ENCODE measurements around the gene POLR3A. TPM values are rescaled to one million over a fixed set of nuclear protein-coding genes. Genes with fewer than 3 reads are reported as not detected.

The POLR3A gene
- total and polyA plus RNA-seq, 5 donors from 2014 or later: 5.3 to 15.1 (median 6.2) TPM

GRCh38 chr10:78045237-78045636 lies 15.9 kb upstream of the POLR3A start:
- Mint-ChIP-seq H3K27ac (peak overlapping the region in 1 of 3 donors; percentile 83), H3K36me3 (peaks cover 21% of the 10 kb centered on the region)

GRCh38 chr10:78044699-78045098 lies 15.4 kb upstream of the POLR3A start:
- no peak overlapping the region for H3K4me3 ChIP-seq (ENCODE audit: low read depth, low read length)
- Mint-ChIP-seq H3K27me3 (no peaks in the 10 kb centered on the region), H3K4me1 (peaks cover 5 to 42% (median 23%) of the 10 kb centered on the region in 4 donors), H3K36me3 (peaks cover 22% of the 10 kb centered on the region), H3K9me3 (no peaks in the 10 kb centered on the region), H3K4me3 (no peak overlapping the region), H3K27ac (no peak overlapping the region)
- no peaks in the 10 kb centered on the region for H3K27me3 ChIP-seq (ENCODE audit: control insufficient read depth, insufficient read depth, low read length)
- peaks cover 26% of the 10 kb centered on the region for H3K36me3 ChIP-seq (ENCODE audit: control insufficient read depth, insufficient read depth, low read length)
- H3K27ac ChIP-seq (ENCODE audit: insufficient read depth, low read length, poor library complexity, severe bottlenecking): no peak overlapping the region
- DNase-seq: no peak
- H3K4me1 ChIP-seq (ENCODE audit: control insufficient read depth, insufficient read depth, low read length, poor library complexity, severe bottlenecking): no peaks in the 10 kb centered on the region
- H3K9me3 ChIP-seq (ENCODE audit: control insufficient read depth in 2 of 2, low read length in 2 of 2): no peaks in the 10 kb centered on the region
- ATAC-seq (ENCODE audit: low read depth in 2 of 2): no peak

More at GRCh38 chr10:78045237-78045636, 15.9 kb upstream of the POLR3A start:
- DNase-seq: peak in 1 of 3 donors; percentile 38
- Mint-ChIP-seq H3K9me3 (no peaks in the 10 kb centered on the region), H3K4me3 (no peak overlapping the region), H3K4me1 (peaks cover 5 to 38% (median 21%) of the 10 kb centered on the region in 4 donors), H3K27me3 (no peaks in the 10 kb centered on the region)
- Histone ChIP-seq H3K9me3 (ENCODE audit: control insufficient read depth in 2 of 2, low read length in 2 of 2) (no peaks in the 10 kb centered on the region), H3K27ac (ENCODE audit: insufficient read depth, low read length, poor library complexity, severe bottlenecking) (no peak overlapping the region), H3K36me3 (ENCODE audit: control insufficient read depth, insufficient read depth, low read length) (peaks cover 21% of the 10 kb centered on the region), H3K27me3 (ENCODE audit: control insufficient read depth, insufficient read depth, low read length) (no peaks in the 10 kb centered on the region), H3K4me3 (ENCODE audit: low read depth, low read length) (no peak overlapping the region), H3K4me1 (ENCODE audit: control insufficient read depth, insufficient read depth, low read length, poor library complexity, severe bottlenecking) (no peaks in the 10 kb centered on the region)
- no peak for ATAC-seq (ENCODE audit: low read depth in 2 of 2)

GRCh38 chr10:78044179-78044578 lies 14.9 kb upstream of the POLR3A start:
- no peak overlapping the region for H3K4me3 Mint-ChIP-seq
- Histone ChIP-seq H3K9me3 (ENCODE audit: control insufficient read depth in 2 of 2, low read length in 2 of 2) (no peaks in the 10 kb centered on the region), H3K4me3 (ENCODE audit: low read depth, low read length) (no peak overlapping the region), H3K27ac (ENCODE audit: insufficient read depth, low read length, poor library complexity, severe bottlenecking) (no peak overlapping the region), H3K36me3 (ENCODE audit: control insufficient read depth, insufficient read depth, low read length) (peaks cover 32% of the 10 kb centered on the region), H3K4me1 (ENCODE audit: control insufficient read depth, insufficient read depth, low read length, poor library complexity, severe bottlenecking) (no peaks in the 10 kb centered on the region), H3K27me3 (ENCODE audit: control insufficient read depth, insufficient read depth, low read length) (no peaks in the 10 kb centered on the region)
- H3K4me1 Mint-ChIP-seq: peaks cover 6 to 47% (median 28%) of the 10 kb centered on the region in 4 donors
- DNase-seq (no peak), ATAC-seq (ENCODE audit: low read depth in 2 of 2) (no peak)
- no peak overlapping the region for H3K27ac Mint-ChIP-seq
- peaks cover 26% of the 10 kb centered on the region for H3K36me3 Mint-ChIP-seq
- H3K27me3 Mint-ChIP-seq: no peaks in the 10 kb centered on the region
- H3K9me3 Mint-ChIP-seq: no peaks in the 10 kb centered on the region

- Mint-ChIP-seq H3K27me3 (no peaks in the 10 kb centered on the region), H3K4me3 (peak overlapping the region in 1 of 4 donors; percentile 0), H3K27ac (peak overlapping the region in 1 of 3 donors; percentile 65), H3K9me3 (no peaks in the 10 kb centered on the region), H3K36me3 (peaks cover 31% of the 10 kb centered on the region), H3K4me1 (peaks cover 13 to 54% (median 35%) of the 10 kb centered on the region in 4 donors)
- Histone ChIP-seq H3K4me3 (ENCODE audit: low read depth, low read length) (no peak overlapping the region), H3K27me3 (ENCODE audit: control insufficient read depth, insufficient read depth, low read length) (no peaks in the 10 kb centered on the region), H3K36me3 (ENCODE audit: control insufficient read depth, insufficient read depth, low read length) (peaks cover 45% of the 10 kb centered on the region), H3K4me1 (ENCODE audit: control insufficient read depth, insufficient read depth, low read length, poor library complexity, severe bottlenecking) (peaks cover 9% of the 10 kb centered on the region), H3K27ac (ENCODE audit: insufficient read depth, low read length, poor library complexity, severe bottlenecking) (no peak overlapping the region), H3K9me3 (ENCODE audit: control insufficient read depth in 2 of 2, low read length in 2 of 2) (no peaks in the 10 kb centered on the region)
- ATAC-seq (ENCODE audit: low read depth in 2 of 2) (no peak), DNase-seq (no peak)
These were observed 13.4 kb upstream of the POLR3A start for GRCh38 chr10:78042752-78043104.

- Histone ChIP-seq H3K4me3 (ENCODE audit: low read depth, low read length) (no peak overlapping the region), H3K4me1 (ENCODE audit: control insufficient read depth, insufficient read depth, low read length, poor library complexity, severe bottlenecking) (peaks cover 14% of the 10 kb centered on the region), H3K27ac (ENCODE audit: insufficient read depth, low read length, poor library complexity, severe bottlenecking) (no peak overlapping the region), H3K36me3 (ENCODE audit: control insufficient read depth, insufficient read depth, low read length) (peaks cover 51% of the 10 kb centered on the region), H3K27me3 (ENCODE audit: control insufficient read depth, insufficient read depth, low read length) (no peaks in the 10 kb centered on the region), H3K9me3 (ENCODE audit: control insufficient read depth in 2 of 2, low read length in 2 of 2) (no peaks in the 10 kb centered on the region)
- no peaks in the 10 kb centered on the region for H3K27me3 Mint-ChIP-seq
- H3K9me3 Mint-ChIP-seq: no peaks in the 10 kb centered on the region
- peaks cover 36% of the 10 kb centered on the region for H3K36me3 Mint-ChIP-seq
- ATAC-seq (ENCODE audit: low read depth in 2 of 2): no peak
- no peak for DNase-seq
- no peak overlapping the region for H3K4me3 Mint-ChIP-seq
- peaks cover 12 to 56% (median 36%) of the 10 kb centered on the region in 4 donors for H3K4me1 Mint-ChIP-seq
- peak overlapping the region in 1 of 3 donors; percentile 65 for H3K27ac Mint-ChIP-seq
These were observed 12.9 kb upstream of the POLR3A start for GRCh38 chr10:78042058-78042751.

- H3K27me3 Mint-ChIP-seq: no peaks in the 10 kb centered on the region
- ATAC-seq (ENCODE audit: low read depth in 2 of 2): no peak
- no peaks in the 10 kb centered on the region for H3K27me3 ChIP-seq (ENCODE audit: control insufficient read depth, insufficient read depth, low read length)
- H3K4me1 Mint-ChIP-seq: peaks cover 18 to 62% (median 42%) of the 10 kb centered on the region in 4 donors
- H3K4me3 Mint-ChIP-seq: no peak overlapping the region
- no peaks in the 10 kb centered on the region for H3K9me3 ChIP-seq (ENCODE audit: control insufficient read depth in 2 of 2, low read length in 2 of 2)
- H3K36me3 ChIP-seq (ENCODE audit: control insufficient read depth, insufficient read depth, low read length): peaks cover 59% of the 10 kb centered on the region
- no peak for DNase-seq
- no peaks in the 10 kb centered on the region for H3K9me3 Mint-ChIP-seq
- H3K4me1 ChIP-seq (ENCODE audit: control insufficient read depth, insufficient read depth, low read length, poor library complexity, severe bottlenecking): peaks cover 22% of the 10 kb centered on the region
- peak overlapping the region; percentile 5 to 70 (median 60) for H3K27ac Mint-ChIP-seq
- H3K27ac ChIP-seq (ENCODE audit: insufficient read depth, low read length, poor library complexity, severe bottlenecking): no peak overlapping the region
- H3K4me3 ChIP-seq (ENCODE audit: low read depth, low read length): no peak overlapping the region
- peaks cover 44% of the 10 kb centered on the region for H3K36me3 Mint-ChIP-seq
These were observed 12.1 kb upstream of the POLR3A start for GRCh38 chr10:78041170-78042057.

- Mint-ChIP-seq H3K27ac (peak overlapping the region in 2 of 3 donors; percentile 53 to 80), H3K4me1 (peaks cover 26 to 72% (median 51%) of the 10 kb centered on the region in 4 donors), H3K36me3 (peaks cover 51% of the 10 kb centered on the region), H3K27me3 (no peaks in the 10 kb centered on the region), H3K4me3 (no peak overlapping the region), H3K9me3 (no peaks in the 10 kb centered on the region)
- Histone ChIP-seq H3K36me3 (ENCODE audit: control insufficient read depth, insufficient read depth, low read length) (peaks cover 70% of the 10 kb centered on the region), H3K27me3 (ENCODE audit: control insufficient read depth, insufficient read depth, low read length) (no peaks in the 10 kb centered on the region), H3K9me3 (ENCODE audit: control insufficient read depth in 2 of 2, low read length in 2 of 2) (no peaks in the 10 kb centered on the region), H3K4me3 (ENCODE audit: low read depth, low read length) (no peak overlapping the region), H3K4me1 (ENCODE audit: control insufficient read depth, insufficient read depth, low read length, poor library complexity, severe bottlenecking) (peaks cover 38% of the 10 kb centered on the region), H3K27ac (ENCODE audit: insufficient read depth, low read length, poor library complexity, severe bottlenecking) (no peak overlapping the region)
- DNase-seq (no peak), ATAC-seq (ENCODE audit: low read depth in 2 of 2) (no peak)
These were observed 10.4 kb upstream of the POLR3A start for GRCh38 chr10:78039743-78040142.
